ENCODE data around the gene GPR137.

GPR137 gene

GRCh38 chr11:64253481-64253880 lies 32.2 kb upstream of the GPR137 start:
- Histone ChIP-seq H3K36me3 (ENCODE audit: control insufficient read depth, low read length) (peaks cover 22% of the 10 kb centered on the region), H3K79me2 (ENCODE audit: control insufficient read depth, low read length) (peaks cover 15% of the 10 kb centered on the region), H3F3A (ENCODE audit: control insufficient read depth, insufficient read depth) (peaks cover 5% of the 10 kb centered on the region; the same call in 1 of the 2 replicates), H3K9me3 (ENCODE audit: control insufficient read depth, insufficient read depth, low read length) (no peaks in the 10 kb centered on the region), H3K4me1 (ENCODE audit: control insufficient read depth, low read length) (peaks cover 29% of the 10 kb centered on the region), H3K27ac (ENCODE audit: low read depth, low read length) (no peak overlapping the region), H3K4me2 (ENCODE audit: low read length) (no peak overlapping the region), H3K9me2 (replicated peaks; ENCODE audit: control insufficient read depth, low read length) (no peaks in the 10 kb centered on the region), H3K4me3 (ENCODE audit: low read length) (no peak overlapping the region), H4K20me1 (ENCODE audit: control insufficient read depth, insufficient read depth, low read depth, low read length) (peaks cover 5% of the 10 kb centered on the region; the same call in 1 of the 2 replicates), H3K27me3 (ENCODE audit: control insufficient read depth, low read length) (no peaks in the 10 kb centered on the region)
- no peak for TF ChIP-seq EZH2phosphoT487 (IDR thresholded peaks at IDR 0.05; ENCODE audit: borderline replicate concordance, low read length)
- no peak for TF ChIP-seq CTCF (IDR thresholded peaks at IDR 0.05; ENCODE audit: low read depth, low read length, poor library complexity, severe bottlenecking)

GRCh38 chr11:64254326-64254725 lies 31.3 kb upstream of the GPR137 start:
- Histone ChIP-seq H3K27me3 (ENCODE audit: control insufficient read depth, low read length) (no peaks in the 10 kb centered on the region), H3K9me3 (ENCODE audit: control insufficient read depth, insufficient read depth, low read length) (no peaks in the 10 kb centered on the region), H4K20me1 (ENCODE audit: control insufficient read depth, insufficient read depth, low read depth, low read length) (peaks cover 5% of the 10 kb centered on the region; the same call in 1 of the 2 replicates), H3K4me3 (ENCODE audit: low read length) (no peak overlapping the region), H3K36me3 (ENCODE audit: control insufficient read depth, low read length) (peaks cover 30% of the 10 kb centered on the region), H3K9me2 (replicated peaks; ENCODE audit: control insufficient read depth, low read length) (no peaks in the 10 kb centered on the region), H3F3A (ENCODE audit: control insufficient read depth, insufficient read depth) (0 out of 2 replicates have a peak, but pooled peaks cover 5% of the 10 kb centered on the region), H3K4me2 (ENCODE audit: low read length) (no peak overlapping the region), H3K79me2 (ENCODE audit: control insufficient read depth, low read length) (peaks cover 15% of the 10 kb centered on the region), H3K4me1 (ENCODE audit: control insufficient read depth, low read length) (peaks cover 29% of the 10 kb centered on the region), H3K27ac (ENCODE audit: low read depth, low read length) (no peak overlapping the region)
- TF ChIP-seq EZH2phosphoT487 (IDR thresholded peaks at IDR 0.05; ENCODE audit: borderline replicate concordance, low read length) (no peak), CTCF (IDR thresholded peaks at IDR 0.05; ENCODE audit: low read depth, low read length, poor library complexity, severe bottlenecking) (no peak)

GRCh38 chr11:64255135-64256128 lies 30.2 kb upstream of the GPR137 start:
- Histone ChIP-seq H3K4me3 (ENCODE audit: low read length) (no peak overlapping the region), H3K9me3 (ENCODE audit: control insufficient read depth, insufficient read depth, low read length) (no peaks in the 10 kb centered on the region), H3K4me2 (ENCODE audit: low read length) (no peak overlapping the region), H3K9me2 (replicated peaks; ENCODE audit: control insufficient read depth, low read length) (no peaks in the 10 kb centered on the region), H3K4me1 (ENCODE audit: control insufficient read depth, low read length) (peaks cover 22% of the 10 kb centered on the region), H3K36me3 (ENCODE audit: control insufficient read depth, low read length) (peaks cover 39% of the 10 kb centered on the region), H3K27me3 (ENCODE audit: control insufficient read depth, low read length) (no peaks in the 10 kb centered on the region), H4K20me1 (ENCODE audit: control insufficient read depth, insufficient read depth, low read depth, low read length) (peaks cover 5% of the 10 kb centered on the region; the same call in 1 of the 2 replicates), H3F3A (ENCODE audit: control insufficient read depth, insufficient read depth) (0 out of 2 replicates have a peak, but pooled peaks cover 5% of the 10 kb centered on the region), H3K79me2 (ENCODE audit: control insufficient read depth, low read length) (peaks cover 15% of the 10 kb centered on the region), H3K27ac (ENCODE audit: low read depth, low read length) (no peak overlapping the region)
- TF ChIP-seq CTCF (IDR thresholded peaks at IDR 0.05; ENCODE audit: low read depth, low read length, poor library complexity, severe bottlenecking) (no peak), EZH2phosphoT487 (IDR thresholded peaks at IDR 0.05; ENCODE audit: borderline replicate concordance, low read length) (no peak)
